Stimulated activated CD8-positive, alpha-beta memory T cell treated with anti-CD3 and anti-CD28 coated beads, Interleukin-7, amount 100 ng/mL, for 1 hour (primary cell): ENCODE results near the gene OTUD3.
A peak's percentile ranks its signal among the peaks of the same experiment; 100 is the strongest.
"Not testable (repeated sequence)": the region's sequence is repeated elsewhere in the genome, so short reads cannot be mapped to it uniquely, and the experiment has no call there.

Source experiments
- DNase-seq, 2 donors: peaks; one replicate each; pipeline ENCODE4 v3.0.0-alpha.2; 2020; ENCODE audit warnings: low read depth in 2 of 2

The OTUD3 gene

DNA sequence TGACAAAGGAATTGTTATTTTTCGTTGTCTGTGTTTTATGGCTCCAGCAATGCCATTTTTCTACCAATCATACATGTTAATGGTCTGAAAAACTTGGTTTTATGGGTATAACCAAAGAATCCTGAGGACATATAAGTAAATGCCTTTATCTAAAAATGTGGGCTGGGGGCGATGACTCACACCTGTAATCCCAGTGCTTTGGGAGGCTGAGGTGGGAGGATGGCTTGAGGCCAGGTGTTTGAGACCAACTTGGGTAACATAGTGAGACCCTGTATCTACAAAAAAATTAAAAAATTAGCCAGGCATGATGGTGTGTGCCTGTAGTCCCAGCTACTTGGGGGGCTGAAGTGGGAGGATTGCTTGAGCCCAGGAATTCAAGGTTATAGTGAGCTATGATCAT lies 12.7 kb upstream of the OTUD3 start:
- not testable (repeated sequence) for DNase-seq

DNA sequence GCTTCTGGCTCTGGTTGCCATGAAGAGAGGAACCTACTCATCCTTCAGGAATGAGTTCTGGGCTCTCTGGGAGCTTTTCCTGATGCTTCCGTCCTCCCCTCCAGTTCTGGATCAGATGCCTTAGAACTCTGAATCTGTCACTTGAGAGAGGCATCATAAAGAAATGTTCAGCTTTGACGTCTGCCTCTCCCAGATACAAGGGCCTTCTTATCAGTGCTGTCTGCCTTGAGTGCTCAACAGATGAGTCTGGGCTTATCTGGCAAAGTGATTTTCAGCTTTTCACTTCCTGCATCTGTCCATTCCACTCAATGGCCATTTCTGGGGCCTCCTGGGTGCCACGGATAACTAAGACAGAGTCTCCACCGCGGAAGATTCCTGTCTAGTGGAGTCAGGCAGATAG lies 12.3 kb upstream of the OTUD3 start:
- DNase-seq, result no peak

DNA sequence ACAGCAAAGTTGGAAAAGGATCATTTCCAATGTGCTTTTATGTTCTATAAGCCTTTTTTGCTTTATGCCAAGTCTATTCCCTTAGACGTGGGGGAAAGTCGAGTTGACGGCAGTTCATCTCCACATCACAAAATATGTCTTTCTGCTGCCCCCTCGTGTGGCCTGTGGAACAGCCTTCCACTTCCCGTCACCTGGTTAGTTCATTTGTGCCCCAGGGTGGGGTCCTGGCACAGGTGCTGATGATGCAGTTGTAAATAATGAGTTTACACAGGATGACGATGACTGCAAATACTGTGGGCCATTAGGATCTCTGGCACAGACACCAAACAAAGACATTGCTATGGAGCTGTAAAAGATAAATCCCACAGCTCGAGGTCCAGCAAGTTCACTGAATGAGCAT lies 10.0 kb upstream of the OTUD3 start:
- DNase-seq, result no peak

DNA sequence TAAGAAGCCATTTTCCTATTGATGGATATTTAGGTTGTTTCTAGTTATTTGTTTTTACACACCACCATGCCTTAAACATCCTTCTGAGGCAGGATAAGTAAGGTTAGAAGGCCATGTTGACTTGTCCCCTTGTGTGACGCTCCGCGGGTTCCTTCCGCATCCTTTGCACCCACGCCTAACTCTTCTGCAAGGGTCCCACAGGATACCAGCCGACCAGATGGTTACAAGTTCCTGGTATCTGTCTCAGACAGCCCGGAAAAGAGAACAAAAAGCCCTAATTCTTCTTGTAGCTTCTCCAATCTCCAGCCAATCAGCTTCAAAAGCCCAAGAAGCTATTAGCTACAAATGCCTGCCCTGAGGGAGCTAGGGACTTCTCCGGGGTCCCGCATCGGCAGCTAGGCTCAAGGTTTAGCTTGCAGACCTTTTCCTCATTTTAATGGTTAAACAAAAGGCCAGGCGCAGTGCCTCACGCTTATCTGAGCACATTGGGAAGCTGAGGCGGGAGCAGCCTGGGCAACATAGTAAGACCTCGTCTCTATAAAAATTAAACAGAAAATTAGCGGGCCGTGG lies 4.9 kb upstream of the OTUD3 start:
- DNase-seq, result no peak

DNA sequence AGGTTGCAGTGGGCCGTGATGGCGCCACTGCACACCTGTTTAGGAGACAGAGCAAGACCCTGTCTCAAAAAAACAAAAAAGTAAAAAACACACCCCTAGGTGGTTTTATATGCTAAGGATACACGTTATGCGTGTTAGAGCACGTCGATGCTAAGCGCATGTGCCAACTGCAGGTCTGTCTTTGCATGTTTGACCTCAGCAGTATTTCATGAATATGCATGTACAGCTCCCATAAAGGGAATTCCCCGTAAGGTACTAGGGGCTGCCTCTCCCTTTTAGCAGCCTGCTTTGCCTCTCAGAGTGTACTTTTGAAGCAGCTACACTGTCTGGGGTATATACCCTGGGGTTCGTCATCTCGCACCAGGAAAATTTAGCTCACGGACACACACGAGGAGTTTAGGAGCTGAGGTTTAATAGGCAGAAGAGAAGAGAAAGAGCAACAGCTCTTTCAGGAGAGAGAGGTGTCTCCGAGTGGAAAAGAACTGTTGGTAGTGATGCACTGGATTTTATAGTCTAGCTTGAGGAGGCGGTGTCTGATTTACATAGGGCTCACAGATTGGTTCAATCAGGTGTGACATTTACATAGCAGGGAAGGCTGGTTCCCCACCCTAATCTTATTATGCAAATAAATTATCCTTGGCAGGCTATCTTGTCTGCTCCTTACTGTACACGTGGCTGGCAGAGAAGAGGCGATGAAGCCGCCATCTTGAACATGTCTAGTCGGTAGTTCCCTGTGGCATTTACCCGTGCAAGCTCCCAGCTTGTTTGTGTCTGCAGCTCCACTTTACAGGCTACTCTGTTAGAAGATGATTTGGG lies 4.2 kb upstream of the OTUD3 start:
- no peak for DNase-seq

DNA sequence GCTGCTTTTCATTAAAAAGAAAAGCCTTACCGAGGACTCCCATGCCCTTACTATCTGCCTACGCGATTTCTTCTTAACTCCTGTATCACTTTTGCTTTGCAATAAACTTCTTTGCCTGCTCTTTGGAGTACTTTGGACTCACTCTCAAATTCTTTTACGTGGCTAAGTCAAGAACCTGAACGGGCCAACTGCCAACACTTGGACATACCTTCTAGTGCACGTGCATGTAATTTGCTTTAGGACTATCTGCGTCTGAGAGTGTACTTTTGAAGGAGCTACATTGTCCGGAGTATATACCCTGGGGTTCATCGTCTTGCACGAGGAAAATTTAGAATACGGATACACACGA lies 3.6 kb upstream of the OTUD3 start:
- DNase-seq, result no peak

DNA sequence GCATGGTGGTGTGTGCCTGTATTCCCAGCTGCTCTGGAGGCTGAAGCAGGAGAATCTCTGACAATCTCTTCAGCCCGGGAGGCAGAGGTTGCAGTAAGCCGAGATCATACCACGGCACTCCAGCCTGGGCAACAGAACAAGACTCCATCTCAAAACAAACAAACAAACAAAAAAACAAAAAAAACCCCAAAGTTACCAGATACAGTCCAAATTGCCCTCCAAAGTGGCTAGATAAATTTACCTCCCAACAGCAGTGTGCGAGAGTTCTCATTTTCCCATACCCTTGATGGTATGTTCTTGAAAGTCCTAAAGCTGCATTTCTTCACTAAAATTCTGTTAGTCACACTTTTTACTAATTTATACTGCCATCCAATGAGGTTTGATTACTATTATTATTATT lies 3.0 kb upstream of the OTUD3 start:
- no peak for DNase-seq

DNA sequence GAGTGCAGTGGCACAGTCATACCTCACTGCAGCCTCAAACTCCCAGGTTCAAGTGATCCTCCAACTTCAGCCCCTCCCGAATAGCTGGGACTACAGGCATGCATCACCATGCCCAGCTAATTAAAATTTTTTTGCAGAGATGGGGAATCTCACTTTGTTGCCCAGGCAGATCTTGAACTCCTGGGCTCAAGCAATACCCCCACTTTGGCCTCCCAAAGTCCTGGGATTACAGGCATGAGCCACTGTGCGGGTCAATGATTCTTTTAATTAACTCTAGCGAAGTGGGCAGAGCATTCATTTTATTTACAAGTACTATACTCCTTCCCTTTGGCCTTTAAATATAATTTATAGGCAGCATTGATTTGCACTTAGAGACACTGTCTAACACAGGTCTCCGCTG lies 2.5 kb upstream of the OTUD3 start:
- DNase-seq, result no peak

DNA sequence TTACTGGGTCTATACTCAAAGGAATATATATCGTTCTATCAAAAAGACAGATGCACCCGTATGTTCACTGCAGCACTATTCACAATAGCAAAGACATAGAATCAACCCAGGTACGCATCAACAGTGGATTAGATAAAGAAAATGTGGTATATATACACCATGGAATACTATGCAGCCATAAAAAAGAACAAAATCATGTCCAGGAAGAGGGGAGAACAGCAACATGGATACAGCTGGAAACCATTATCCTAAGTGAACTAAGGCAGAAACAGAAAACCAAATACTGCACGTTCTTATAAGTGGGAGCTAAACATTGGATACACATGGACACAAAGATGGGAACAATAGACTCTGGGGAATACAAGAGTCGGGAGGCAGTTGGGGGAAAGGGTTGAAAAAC lies 1.4 kb upstream of the OTUD3 start:
- not testable (repeated sequence) for DNase-seq

DNA sequence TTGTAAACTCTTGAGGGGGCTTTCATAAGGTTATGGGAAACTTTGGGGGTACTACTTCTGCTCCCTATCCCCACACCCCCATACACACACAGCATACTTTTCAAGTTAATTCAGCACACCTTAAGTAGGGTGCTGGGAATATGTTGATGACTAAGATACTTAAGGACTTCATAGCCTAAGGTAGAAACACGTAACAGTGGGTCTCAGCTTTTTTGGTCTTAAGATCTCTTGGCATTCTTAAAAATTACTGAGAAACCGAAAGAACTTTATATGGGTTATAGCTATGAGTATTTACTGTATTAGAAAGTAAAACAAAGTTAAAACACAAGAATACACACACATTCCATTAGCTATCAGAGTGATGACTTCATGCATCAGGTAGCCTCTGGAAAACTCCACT lies 2.1 kb downstream of the OTUD3 start:
- DNase-seq, result no peak

DNA sequence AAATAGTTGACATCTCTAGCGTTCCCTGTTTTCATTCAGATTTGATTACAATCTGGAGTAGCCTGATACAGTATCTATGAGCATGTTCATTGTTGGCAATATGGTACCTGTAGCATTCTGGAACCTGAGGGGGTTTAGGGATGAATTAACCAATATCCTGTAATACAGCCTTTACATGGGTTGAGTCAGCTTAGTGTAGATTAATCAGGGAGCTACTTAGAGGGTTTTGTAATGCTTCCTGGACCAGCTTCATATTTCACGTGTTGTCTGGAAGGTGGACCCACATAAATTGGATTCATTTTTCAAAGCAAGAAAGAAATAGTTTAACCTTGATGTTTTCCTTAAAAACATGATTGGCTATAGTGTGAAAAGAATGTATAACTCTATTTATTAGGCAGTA lies 3.6 kb downstream of the OTUD3 start:
- DNase-seq, result no peak

DNA sequence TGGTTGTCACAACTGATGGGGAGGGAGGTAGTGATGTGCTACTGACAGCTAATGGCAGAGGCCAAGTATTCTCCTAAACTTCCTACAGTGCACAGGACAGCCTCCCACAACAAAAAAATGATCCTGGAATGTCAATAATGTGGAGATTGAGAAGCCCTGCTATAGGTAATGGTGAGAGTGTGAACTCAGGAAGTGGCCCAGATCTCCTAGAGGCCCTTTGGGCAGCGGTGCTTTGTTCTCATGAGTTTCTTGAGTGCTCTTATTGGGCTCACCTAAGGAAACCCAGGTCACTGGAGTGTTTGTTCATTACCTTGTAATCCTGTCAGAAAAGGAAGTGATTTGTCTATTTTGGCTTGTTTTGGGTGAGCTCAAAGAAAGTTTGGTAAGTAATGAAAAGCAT lies 5.9 kb downstream of the OTUD3 start:
- DNase-seq, result no peak

DNA sequence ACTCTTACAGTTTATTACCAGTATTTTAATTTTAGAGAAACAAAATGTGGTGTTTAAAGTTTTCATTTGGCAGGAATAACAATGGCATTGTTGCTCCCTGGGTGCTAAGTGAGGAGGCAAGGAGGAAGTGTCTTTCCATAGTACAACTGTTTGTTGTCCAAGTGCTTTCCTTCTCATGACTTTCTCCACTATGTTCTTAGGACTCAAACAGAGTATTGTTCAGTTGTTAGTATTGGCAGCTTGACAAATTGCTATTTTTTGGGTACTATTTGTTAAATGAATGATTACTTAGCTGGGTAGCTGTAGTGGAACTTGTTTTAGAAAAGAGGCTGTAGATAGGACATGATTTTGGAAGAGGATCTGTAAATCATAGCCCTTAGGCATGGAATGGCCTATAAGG lies 7.5 kb downstream of the OTUD3 start:
- DNase-seq, result no peak

DNA sequence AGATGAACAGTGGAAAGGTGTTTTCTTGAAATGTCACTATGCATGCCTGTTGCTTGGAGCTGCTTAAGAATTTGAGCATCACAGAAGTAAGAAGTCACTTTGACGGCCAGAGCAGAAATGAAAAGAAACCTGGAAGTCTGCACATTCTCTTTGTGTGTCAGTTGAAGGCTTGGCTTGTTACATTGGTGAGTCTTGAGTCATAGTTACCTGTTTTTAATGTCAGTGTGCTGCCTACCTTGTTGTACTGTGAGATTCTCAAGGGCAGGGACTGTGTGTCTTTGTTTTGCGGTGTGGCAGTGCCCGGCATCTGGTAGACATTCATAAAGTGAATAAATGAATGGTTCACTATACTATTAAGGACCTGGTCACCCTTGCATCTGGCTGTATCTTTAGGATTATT lies 9.9 kb downstream of the OTUD3 start:
- no peak for DNase-seq

DNA sequence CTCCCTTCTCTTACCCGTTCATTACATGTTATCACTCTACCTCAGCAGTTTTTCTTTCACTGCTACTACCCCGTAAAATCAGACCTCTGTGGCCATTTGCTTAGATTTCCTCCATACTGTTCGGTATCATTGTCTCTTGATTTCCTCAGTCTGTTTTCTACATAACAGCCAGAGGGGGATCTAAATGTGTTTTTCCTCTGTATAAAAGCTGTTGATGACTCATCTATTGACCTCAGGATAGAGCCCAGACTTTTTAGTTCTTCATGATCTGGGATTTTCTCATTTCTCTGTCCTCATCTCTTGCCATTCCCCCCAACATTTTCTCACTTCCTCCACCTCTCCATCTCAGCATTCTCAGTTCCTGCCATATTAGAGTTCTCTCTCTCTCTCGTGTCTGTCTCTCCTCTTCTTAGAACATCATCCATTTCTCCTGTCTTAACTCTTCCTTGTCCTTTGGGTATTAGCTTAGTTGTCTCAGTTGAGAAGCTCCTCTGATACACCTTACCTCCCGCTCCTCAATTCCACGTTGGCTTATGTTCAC lies 10.5 kb downstream of the OTUD3 start:
- no peak for DNase-seq

DNA sequence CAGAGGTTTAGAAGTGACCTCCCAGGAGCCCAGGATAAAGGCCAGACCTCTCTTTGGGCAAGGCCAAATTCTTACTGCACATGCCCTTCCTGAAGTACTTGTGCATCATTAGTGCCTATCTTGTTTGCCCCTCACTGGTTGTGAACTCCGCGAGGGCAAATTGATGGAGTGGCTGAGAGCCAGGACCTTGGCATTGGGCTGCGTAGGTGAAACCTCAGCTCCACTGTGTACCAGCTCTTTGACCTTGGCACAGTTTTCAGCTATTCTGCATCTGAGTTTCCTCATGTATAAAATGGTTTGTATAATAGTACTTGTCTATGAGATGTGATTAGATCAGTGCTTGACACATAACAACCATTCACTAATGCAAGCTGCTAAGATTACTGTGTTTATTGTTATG lies 11.5 kb downstream of the OTUD3 start:
- no peak for DNase-seq

DNA sequence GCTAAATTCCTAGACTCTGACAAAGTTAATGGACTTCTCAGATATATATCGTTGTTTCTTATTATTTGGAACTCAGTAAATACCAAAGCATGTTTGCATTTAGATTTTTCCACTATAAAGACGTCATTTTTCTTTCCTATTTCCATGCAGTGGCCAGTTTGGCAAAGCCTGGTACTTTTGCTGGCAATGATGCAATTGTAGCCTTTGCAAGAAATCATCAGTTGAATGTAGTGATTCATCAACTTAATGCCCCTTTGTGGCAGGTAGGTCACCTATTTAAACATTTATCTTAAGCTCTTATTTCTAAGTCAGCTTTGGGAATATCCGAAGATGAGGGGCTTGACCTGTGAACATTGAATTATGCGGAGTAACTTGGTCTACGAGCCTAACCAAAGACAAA lies 12.0 kb downstream of the OTUD3 start:
- no peak for DNase-seq

DNA sequence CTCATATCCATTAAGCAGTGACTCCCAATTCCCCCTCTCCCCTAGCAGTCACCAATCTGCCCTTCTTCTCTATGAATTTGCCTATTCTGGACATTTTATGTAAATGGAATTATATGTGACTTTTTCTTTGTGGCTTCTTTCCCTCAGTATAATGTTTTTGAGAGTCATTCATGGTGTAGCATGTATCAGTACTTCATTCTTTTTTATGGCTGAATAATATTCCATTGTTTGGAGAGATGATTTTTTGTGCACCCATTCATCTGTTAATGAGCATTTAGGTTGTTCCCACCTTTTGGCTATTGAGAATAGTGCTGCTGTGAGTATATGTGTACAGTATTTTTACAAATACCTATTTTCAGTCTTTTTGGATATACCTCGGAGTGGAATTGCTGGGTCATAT lies 19.5 kb downstream of the OTUD3 start:
- DNase-seq, result no peak

DNA sequence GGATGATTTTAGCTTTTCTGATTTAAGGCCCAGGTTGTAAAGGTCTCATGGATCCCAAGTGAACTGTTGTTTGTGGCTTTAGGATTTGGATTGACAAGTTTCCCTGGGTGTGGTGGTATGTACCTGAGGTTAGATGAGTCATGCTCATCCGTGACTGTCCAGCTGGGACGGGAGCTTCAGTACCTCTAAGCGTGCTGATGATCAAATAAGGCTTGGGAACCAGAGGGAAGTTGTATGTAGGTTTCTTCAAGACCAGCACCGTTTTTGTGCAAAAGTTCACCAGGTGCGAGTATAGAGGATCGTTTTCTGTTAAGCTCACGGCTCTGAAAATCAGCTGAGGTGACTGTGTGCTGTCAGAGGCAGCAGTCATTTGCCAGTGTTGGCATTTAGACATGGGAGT lies 21.4 kb downstream of the OTUD3 start:
- DNase-seq, result no peak

DNA sequence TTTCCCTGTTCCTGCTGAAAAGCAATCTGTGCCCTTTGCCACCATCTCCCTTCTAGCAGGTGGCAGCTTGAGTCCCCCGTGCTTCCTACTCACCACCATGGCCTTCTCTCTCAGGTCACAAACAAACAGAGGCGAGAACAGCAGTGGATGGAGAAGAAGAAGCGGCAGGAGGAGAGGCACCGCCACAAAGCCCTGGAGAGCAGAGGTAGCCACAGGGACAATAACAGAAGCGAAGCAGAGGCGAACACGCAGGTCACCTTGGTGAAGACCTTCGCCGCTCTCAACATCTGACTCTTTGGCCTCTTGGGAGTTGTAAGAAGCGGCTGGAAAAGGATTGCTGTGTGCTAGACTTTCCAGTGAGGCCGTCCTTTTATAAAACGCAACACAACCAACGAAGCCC lies 25.3 kb downstream of the OTUD3 start:
- no peak for DNase-seq

DNA sequence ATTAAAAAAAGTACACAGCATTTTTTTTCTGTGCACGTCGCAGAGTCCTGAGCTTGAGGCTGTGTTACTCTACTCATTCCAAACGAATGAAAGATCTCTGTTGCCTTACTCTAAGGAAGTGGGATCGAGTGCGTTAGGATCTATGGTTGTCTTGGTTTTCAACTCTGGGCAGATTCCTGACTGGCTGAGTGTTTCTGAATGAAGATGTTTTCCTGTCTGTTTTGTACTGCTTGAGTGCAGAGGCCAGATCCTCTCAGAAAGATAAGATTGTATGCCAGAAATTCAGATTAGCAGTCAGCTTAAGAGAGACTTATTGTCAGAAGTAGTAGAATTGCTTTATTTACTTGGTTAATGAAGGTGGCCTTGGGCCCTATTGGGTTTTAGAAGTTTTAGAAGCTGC lies 27.2 kb downstream of the OTUD3 start:
- no peak for DNase-seq

DNA sequence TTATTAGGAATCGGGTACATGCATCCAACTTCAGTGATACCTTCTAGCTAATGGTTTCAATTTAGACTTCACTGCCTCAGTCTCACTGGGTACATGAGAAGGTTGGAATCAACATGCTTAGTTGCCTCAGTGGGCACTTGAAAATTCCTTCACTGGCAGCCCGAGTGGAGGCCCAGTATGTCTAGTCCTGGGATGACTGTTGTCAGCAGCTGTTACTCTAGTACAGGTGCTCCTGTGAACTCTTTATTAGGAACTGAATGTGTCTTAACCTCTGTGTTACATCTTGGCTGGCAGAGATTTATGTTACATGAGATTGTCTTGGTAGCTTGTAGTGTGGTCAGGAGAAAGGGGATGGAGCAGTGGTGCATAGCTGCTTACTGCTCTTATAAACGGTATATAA lies 27.8 kb downstream of the OTUD3 start:
- no peak for DNase-seq

DNA sequence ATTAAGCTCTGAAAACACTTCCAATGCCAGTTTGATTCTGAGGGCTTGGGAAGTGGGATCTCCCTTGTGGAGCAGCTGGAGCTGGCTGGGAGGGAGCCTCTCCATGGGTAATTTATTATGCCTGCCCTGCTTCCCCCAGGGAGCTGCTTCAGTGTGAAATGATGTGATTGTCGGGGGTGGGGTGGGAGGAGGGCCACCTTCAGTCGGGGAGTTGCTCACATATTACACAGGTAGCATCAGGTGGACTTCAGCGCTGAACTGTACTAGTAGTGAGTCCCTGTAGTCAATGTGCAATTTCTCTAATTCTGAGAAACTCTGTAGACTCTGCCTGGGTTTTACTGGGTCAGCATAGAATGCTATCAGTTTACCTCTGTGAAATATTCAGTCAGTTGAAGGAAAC lies 28.5 kb downstream of the OTUD3 start:
- DNase-seq, result no peak

DNA sequence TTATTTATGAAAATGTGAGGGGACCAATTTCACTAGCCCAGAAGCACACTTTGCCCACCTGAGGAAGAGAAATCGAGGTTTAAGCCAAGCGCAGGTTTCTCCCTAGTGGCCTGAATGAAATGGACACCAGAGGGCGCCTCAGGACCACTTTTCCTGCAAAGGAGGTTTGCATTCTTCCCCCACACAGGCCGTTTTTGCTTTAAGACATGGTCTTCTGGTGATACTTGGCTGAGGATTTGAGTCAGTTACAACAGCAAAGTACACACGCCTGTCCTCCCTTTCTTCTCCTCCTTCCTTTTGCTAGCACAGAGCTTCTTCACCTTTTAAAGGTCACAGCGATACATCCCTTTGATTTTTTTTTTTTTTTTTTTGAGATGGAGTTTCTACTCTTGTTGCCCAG lies 35.9 kb downstream of the OTUD3 start:
- peak; percentile 47 to 70 for DNase-seq
